Breast epithelium (tissue), 3 donors: Measurements from ENCODE around the gene RFX4.

Experiments
- POLR2A ChIP-seq: fragments of 450-650 bp; IDR thresholded peaks from one replicate; pipeline ENCODE4 v1.6.1; 2016; ENCODE audit warnings: antibody characterized with exemption, mild to moderate bottlenecking, moderate library complexity
- TF ChIP-seq, protein P1 (sequence below), 3 donors: fragments of 450-650 bp; IDR thresholded peaks; one replicate each; pipeline ENCODE4 v1.5.1; 2016 to 2017; ENCODE audit warnings: antibody characterized with exemption in 3 of 3, mild to moderate bottlenecking in 3 of 3, moderate library complexity in 3 of 3

DNA sequence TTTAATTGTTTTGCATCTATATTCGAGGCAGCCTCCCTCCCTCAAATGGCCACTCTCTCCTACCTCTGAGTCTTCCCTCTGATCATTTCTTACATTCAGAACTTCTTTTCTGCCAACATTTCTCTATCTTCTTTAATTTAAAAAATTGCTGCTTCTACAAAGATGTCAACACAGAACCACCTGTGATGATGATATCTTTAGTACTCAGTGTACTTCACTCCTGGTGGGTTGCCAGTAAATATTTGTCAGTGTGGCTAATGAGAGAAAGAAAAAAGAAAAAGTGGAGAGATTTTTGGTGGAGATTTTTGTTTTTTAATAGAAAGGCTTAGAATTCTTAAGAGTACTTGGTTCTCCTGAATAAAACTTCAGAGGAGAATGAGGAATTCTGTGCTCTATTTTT lies 199.8 kb downstream of the RFX4 start:
- TF ChIP-seq POLR2A: no peak
- TF ChIP-seq, protein P1, sequence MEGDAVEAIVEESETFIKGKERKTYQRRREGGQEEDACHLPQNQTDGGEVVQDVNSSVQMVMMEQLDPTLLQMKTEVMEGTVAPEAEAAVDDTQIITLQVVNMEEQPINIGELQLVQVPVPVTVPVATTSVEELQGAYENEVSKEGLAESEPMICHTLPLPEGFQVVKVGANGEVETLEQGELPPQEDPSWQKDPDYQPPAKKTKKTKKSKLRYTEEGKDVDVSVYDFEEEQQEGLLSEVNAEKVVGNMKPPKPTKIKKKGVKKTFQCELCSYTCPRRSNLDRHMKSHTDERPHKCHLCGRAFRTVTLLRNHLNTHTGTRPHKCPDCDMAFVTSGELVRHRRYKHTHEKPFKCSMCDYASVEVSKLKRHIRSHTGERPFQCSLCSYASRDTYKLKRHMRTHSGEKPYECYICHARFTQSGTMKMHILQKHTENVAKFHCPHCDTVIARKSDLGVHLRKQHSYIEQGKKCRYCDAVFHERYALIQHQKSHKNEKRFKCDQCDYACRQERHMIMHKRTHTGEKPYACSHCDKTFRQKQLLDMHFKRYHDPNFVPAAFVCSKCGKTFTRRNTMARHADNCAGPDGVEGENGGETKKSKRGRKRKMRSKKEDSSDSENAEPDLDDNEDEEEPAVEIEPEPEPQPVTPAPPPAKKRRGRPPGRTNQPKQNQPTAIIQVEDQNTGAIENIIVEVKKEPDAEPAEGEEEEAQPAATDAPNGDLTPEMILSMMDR (IDR thresholded peaks at IDR 0.05): no peak
